ENCODE measurements around the gene ARHGAP6. TPM values are rescaled to one million over a fixed set of nuclear protein-coding genes. Genes with fewer than 3 reads are reported as not detected.

Gene ARHGAP6
- total and polyA plus RNA-seq, 11 donors, result 2.1 to 6.6 (median 2.5) TPM

DNA sequence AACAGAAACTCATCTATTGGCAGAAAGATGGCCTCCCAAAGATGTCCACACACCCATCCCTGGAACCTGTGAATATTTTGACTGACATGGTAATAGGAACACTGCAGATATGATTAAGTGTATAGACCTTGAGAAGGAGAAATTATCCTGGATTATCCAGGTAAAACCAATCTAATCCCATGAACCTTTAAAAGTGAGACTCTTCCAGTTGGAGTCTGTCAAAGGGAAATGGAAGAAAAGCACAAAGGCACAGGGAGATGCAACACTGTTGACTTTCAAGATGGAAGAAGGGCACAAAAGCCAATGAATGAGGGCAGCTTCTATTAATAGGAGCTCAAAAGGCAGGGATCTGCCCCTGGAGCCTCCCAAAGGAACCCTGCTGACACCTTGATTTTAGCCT lies 289.6 kb downstream of the ARHGAP6 start:
- Histone ChIP-seq H3K36me3 (no peaks in the 10 kb centered on the region), H3K4me3 (no peak overlapping the region), H3K27ac (no peak overlapping the region), H3K9me3 (peaks cover 0 to 3% (median 0%) of the 10 kb centered on the region in 12 donors), H3K4me1 (peaks cover 0 to 13% (median 0%) of the 10 kb centered on the region in 12 donors), H3K27me3 (peaks cover 0 to 16% (median 0%) of the 10 kb centered on the region in 9 donors)
- intact Hi-C loops (cut with DNase I), result loop anchor here in 1 of 10 donors (10.0 kb wide), 1 partner anchor 231 kb away; no protein-coding TSS in a partner anchor
- no peak for ATAC-seq
- no peak for DNase-seq
- no peak for TF ChIP-seq POLR2A (IDR thresholded peaks at IDR 0.05)
- TF ChIP-seq, protein P1, sequence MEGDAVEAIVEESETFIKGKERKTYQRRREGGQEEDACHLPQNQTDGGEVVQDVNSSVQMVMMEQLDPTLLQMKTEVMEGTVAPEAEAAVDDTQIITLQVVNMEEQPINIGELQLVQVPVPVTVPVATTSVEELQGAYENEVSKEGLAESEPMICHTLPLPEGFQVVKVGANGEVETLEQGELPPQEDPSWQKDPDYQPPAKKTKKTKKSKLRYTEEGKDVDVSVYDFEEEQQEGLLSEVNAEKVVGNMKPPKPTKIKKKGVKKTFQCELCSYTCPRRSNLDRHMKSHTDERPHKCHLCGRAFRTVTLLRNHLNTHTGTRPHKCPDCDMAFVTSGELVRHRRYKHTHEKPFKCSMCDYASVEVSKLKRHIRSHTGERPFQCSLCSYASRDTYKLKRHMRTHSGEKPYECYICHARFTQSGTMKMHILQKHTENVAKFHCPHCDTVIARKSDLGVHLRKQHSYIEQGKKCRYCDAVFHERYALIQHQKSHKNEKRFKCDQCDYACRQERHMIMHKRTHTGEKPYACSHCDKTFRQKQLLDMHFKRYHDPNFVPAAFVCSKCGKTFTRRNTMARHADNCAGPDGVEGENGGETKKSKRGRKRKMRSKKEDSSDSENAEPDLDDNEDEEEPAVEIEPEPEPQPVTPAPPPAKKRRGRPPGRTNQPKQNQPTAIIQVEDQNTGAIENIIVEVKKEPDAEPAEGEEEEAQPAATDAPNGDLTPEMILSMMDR (IDR thresholded peaks at IDR 0.05), result no peak

DNA sequence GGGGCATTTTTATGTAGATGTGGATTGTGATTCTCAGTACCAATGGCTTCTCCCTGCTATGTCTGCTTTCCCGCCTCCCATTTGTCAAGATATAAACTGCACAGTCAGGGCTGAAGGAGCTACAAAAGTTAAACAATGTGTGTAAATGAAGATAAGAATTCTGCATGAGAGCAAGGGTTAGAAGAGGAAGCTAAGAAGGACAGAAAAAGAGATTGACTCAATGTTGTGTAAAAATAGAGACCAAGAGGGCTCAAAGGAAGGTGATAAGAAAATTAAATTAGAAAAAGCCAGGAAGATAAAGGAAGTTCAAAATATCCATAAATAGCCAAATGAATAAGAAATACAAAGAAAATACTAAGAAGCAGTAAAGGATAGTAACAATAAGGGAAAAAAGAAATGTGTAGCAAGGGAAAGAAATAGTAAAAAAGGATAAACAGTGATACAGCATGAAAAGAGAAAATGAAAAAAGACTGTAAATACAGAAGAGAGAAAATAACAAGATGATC lies 290.1 kb downstream of the ARHGAP6 start:
- H3K27ac ChIP-seq, result no peak overlapping the region
- TF ChIP-seq POLR2A (IDR thresholded peaks at IDR 0.05), result no peak
- TF ChIP-seq, protein P1 (IDR thresholded peaks at IDR 0.05), result no peak
- peaks cover 0 to 11% (median 0%) of the 10 kb centered on the region in 12 donors for H3K4me1 ChIP-seq
- no peaks in the 10 kb centered on the region for H3K36me3 ChIP-seq
- H3K4me3 ChIP-seq, result no peak overlapping the region
- H3K27me3 ChIP-seq, result peaks cover 0 to 16% (median 0%) of the 10 kb centered on the region in 9 donors
- intact Hi-C loops (cut with DNase I), result loop anchor here in 1 of 10 donors (10.0 kb wide), 1 partner anchor 231 kb away; no protein-coding TSS in a partner anchor
- peaks cover 0 to 6% (median 0%) of the 10 kb centered on the region in 12 donors for H3K9me3 ChIP-seq
- WGBS, 4 donors, result 50 to 75% (median 60%) methylated on average over 1 of the region's 1 CpG
- no peak for ATAC-seq
- DNase-seq, result no peak

DNA sequence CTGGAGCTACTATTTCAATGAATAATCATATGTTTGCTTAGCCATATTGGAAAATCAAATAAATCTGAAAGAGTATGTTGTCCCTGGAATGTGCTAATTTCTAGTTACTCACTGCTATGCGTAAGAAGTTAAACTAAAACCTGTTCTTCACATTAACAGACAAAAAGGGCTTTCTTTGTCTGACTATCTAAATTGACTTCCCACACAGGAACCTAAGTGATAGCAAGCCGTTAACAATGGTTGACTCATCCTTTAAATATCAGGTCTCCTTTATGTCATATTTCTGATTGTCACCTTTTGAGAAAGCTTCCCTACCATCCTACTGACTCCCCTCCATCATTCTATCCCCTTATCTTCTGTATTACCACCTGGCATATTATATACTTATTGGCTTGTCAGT lies 291.1 kb downstream of the ARHGAP6 start:
- 63 to 68% (median 66%) methylated on average over 2 of the region's 2 CpGs for WGBS, 4 donors
- DNase-seq, result no peak
- no peak for TF ChIP-seq POLR2A (IDR thresholded peaks at IDR 0.05)
- TF ChIP-seq, protein P1 (IDR thresholded peaks at IDR 0.05), result no peak
- Histone ChIP-seq H3K4me3 (no peak overlapping the region), H3K36me3 (no peaks in the 10 kb centered on the region), H3K4me1 (no peaks in the 10 kb centered on the region), H3K27ac (no peak overlapping the region), H3K9me3 (peaks cover 0 to 17% (median 0%) of the 10 kb centered on the region in 12 donors), H3K27me3 (peaks cover 0 to 16% (median 0%) of the 10 kb centered on the region in 9 donors)
- no peak for ATAC-seq
- intact Hi-C loops (cut with DNase I), result loop anchor here in 1 of 10 donors (10.0 kb wide), 1 partner anchor 230 kb away; no protein-coding TSS in a partner anchor

GRCh38 chrX:11371106-11371505 lies 294.6 kb downstream of the ARHGAP6 start:
- Histone ChIP-seq H3K27ac (no peak overlapping the region), H3K36me3 (no peaks in the 10 kb centered on the region), H3K27me3 (peaks cover 0 to 10% (median 0%) of the 10 kb centered on the region in 9 donors), H3K4me1 (no peaks in the 10 kb centered on the region), H3K4me3 (no peak overlapping the region), H3K9me3 (peaks cover 0 to 18% (median 0%) of the 10 kb centered on the region in 12 donors)
- ATAC-seq, result no peak
- intact Hi-C loops (cut with DNase I), result loop anchor here in 1 of 10 donors (10.0 kb wide), 1 partner anchor 226 kb away; no protein-coding TSS in a partner anchor
- DNase-seq, result no peak
- TF ChIP-seq, protein P1 (IDR thresholded peaks at IDR 0.05), result no peak
- no peak for TF ChIP-seq POLR2A (IDR thresholded peaks at IDR 0.05)

Data from heart left ventricle (tissue), 16 donors.